GM12892 (cell line): Measurements from ENCODE around the gene MYO5B.

Experiments
- POLR2A ChIP-seq: IDR thresholded peaks from 2 replicates; pipeline ENCODE4 v1.6.1; 2011; ENCODE audit warnings: low read depth, low read length, control low read depth
- TAF1 ChIP-seq: IDR thresholded peaks from 2 replicates; pipeline ENCODE4 v1.6.1; 2011; ENCODE audit warnings: low read depth, mild to moderate bottlenecking, control low read depth, low read length, borderline replicate concordance

GRCh38 chr18:49886891-49887764 lies 307.8 kb downstream of the MYO5B start:
- TF ChIP-seq TAF1: no peak
- TF ChIP-seq POLR2A: no peak
